Choroid plexus epithelial cell (primary cell): Measurements from ENCODE around the gene CCDC9.

Experiments used
- DNase-seq: peaks from one replicate; pipeline ENCODE4 v3.0.0-alpha.2; 2010; ENCODE audit warnings: low read depth
- H3K4me3 ChIP-seq: 2 replicates; pipeline ENCODE4 v1.5.1; 2011; ENCODE audit warnings: low read depth, mild to moderate bottlenecking, control low read depth, low read length, moderate library complexity
- CTCF ChIP-seq: conservative IDR thresholded peaks from 2 replicates; pipeline ENCODE4 v1.5.1; 2011; ENCODE audit warnings: low read depth, mild to moderate bottlenecking, control low read depth, inconsistent platforms, low read length, moderate library complexity

Gene CCDC9

GRCh38 chr19:47267350-47267759 lies 11.0 kb downstream of the CCDC9 start:
- no peak for DNase-seq
- H3K4me3 ChIP-seq = no peak overlapping the region
- no peak for TF ChIP-seq CTCF

- no peak overlapping the region for H3K4me3 ChIP-seq
- TF ChIP-seq CTCF = no peak
- no peak for DNase-seq
Measured at GRCh38 chr19:47268028-47268427, 11.7 kb downstream of the CCDC9 start.

GRCh38 chr19:47269596-47269995 lies 13.3 kb downstream of the CCDC9 start:
- DNase-seq = no peak
- H3K4me3 ChIP-seq = no peak overlapping the region
- TF ChIP-seq CTCF = no peak

GRCh38 chr19:47270408-47270807 lies 14.1 kb downstream of the CCDC9 start:
- TF ChIP-seq CTCF = no peak
- H3K4me3 ChIP-seq = no peak overlapping the region
- no peak for DNase-seq

- TF ChIP-seq CTCF = no peak
- DNase-seq = no peak
- no peak overlapping the region for H3K4me3 ChIP-seq
Measured at GRCh38 chr19:47271949-47272348, 15.6 kb downstream of the CCDC9 start.

GRCh38 chr19:47272448-47273312 lies 16.4 kb downstream of the CCDC9 start:
- DNase-seq = peak; percentile 77
- H3K4me3 ChIP-seq = peak overlapping the region; percentile 79
- peak; percentile 20 for TF ChIP-seq CTCF
